Body of pancreas (tissue), 4 donors: ENCODE results near the gene OR10G8. TPM values are rescaled to one million over a fixed set of nuclear protein-coding genes. Genes with fewer than 3 reads are reported as not detected.
"Not testable (repeated sequence)": the region's sequence is repeated elsewhere in the genome, so short reads cannot be mapped to it uniquely, and the experiment has no call there.

Experiments
- ATAC-seq: fragments of 150-250 bp; one replicate; pipeline ENCODE4 v1.9.1; 2016
- DNase-seq, 4 donors: peaks; one replicate each; pipeline ENCODE4 v3.0.0-alpha.2; 2019
- H3K27ac ChIP-seq, 4 donors: fragments of 200-600 bp; sonication (generic); 1 replicate in 3 of 4; 2 replicates in 1 of 4; pipeline versions ENCODE4 v1.5.1 to v1.6.1; 2016 to 2019; ENCODE audit warnings: mild to moderate bottlenecking in 1 of 4, mixed read lengths in 1 of 4, moderate library complexity in 1 of 4
- H3K27me3 ChIP-seq, 2 donors: fragments of 200-600 bp; sonication (generic); one replicate each; pipeline ENCODE4 v1.6.0; 2016; ENCODE audit warnings: mild to moderate bottlenecking in 1 of 2
- H3K36me3 ChIP-seq, 2 donors: fragments of 200-600 bp; sonication (generic); replicated peaks in 1 of 2; 2 replicates each; pipeline ENCODE4 v1.5.1; 2016; ENCODE audit warnings: low read depth in 2 of 2; ENCODE audit not compliant: insufficient read depth in 1 of 2
- H3K4me1 ChIP-seq: fragments of 200-600 bp; sonication (generic); one replicate; pipeline ENCODE4 v1.6.0; 2016
- H3K4me3 ChIP-seq, 2 donors: fragments of 200-600 bp; sonication (generic); 1 replicate in 1 of 2; 2 replicates in 1 of 2; pipeline ENCODE4 v1.5.1; 2016 to 2019
- H3K9me3 ChIP-seq, 3 donors: fragments of 200-600 bp; sonication (generic); 1 replicate in 2 of 3; 2 replicates in 1 of 3; pipeline ENCODE4 v1.5.1; 2016
- CTCF ChIP-seq, 7 experiments: fragments of 450-650 bp in 4 of 7; fragments of 200-600 bp in 3 of 7; sonication (generic) in 3 of 7; IDR thresholded peaks; one replicate each; pipeline ENCODE4 v1.5.1; 2016 to 2019; ENCODE audit warnings: antibody characterized with exemption in 7 of 7
- POLR2A ChIP-seq, 3 donors: fragments of 450-650 bp; IDR thresholded peaks; one replicate each; pipeline ENCODE4 v1.6.1; 2016; ENCODE audit warnings: antibody characterized with exemption in 3 of 3, mild to moderate bottlenecking in 2 of 3
- WGBS, 2 donors: methylation state at CpG; one replicate each; pipeline ENCODE4 v1.1.5; 2017; 5-methylcytosine and 5-hydroxymethylcytosine counted together
- intact Hi-C: fragments of 100-400 bp; cut with DNase I; formaldehyde crosslinking; loops from one replicate; pipeline ENCODE4 v1.15.1; 2023
- total RNA-seq, 2 donors: library from RNA; depleted of rRNA; stranded (reverse); fragments of >200 nt; gene quantifications; one replicate each; pipeline ENCODE4 v1.1.0, GENCODE V29; 2016

OR10G8 gene
- total RNA-seq = not detected

GRCh38 chr11:124026498-124026897, at the start of gene OR10G8:
OR10G8 (plus strand) TSS chr11:124026798; CDS start chr11:124029623, 2,825 bp downstream.
- no peak for TF ChIP-seq POLR2A (IDR thresholded peaks at IDR 0.05)
- no peak for TF ChIP-seq CTCF (IDR thresholded peaks at IDR 0.05)
- no peaks in the 10 kb centered on the region for H3K36me3 ChIP-seq
- intact Hi-C loops = no loop called here
- H3K27me3 ChIP-seq = no peaks in the 10 kb centered on the region
- ATAC-seq = no peak
- no peaks in the 10 kb centered on the region for H3K9me3 ChIP-seq
- no peak within 1 kb of the TSS for H3K27ac ChIP-seq
- H3K4me3 ChIP-seq = no peak within 1 kb of the TSS
- WGBS, 2 donors = 66 to 90% methylated on average over 2 of the region's 2 CpGs
- no peak for DNase-seq
- no peaks in the 10 kb centered on the region for H3K4me1 ChIP-seq

GRCh38 chr11:123977731-123978347, 48.8 kb upstream of the OR10G8 start, which contains the start of gene OR10S1:
OR10S1 (minus strand) TSS chr11:123977781; CDS start chr11:123977664, 117 bp downstream.
- H3K4me3 ChIP-seq = no peak within 1 kb of the TSS
- ATAC-seq (no peak), DNase-seq (no peak)
- H3K4me1 ChIP-seq = no peaks in the 10 kb centered on the region
- intact Hi-C loops = no loop called here
- H3K27me3 ChIP-seq = no peaks in the 10 kb centered on the region
- H3K27ac ChIP-seq = no peak within 1 kb of the TSS
- no peaks in the 10 kb centered on the region for H3K36me3 ChIP-seq
- H3K9me3 ChIP-seq = no peaks in the 10 kb centered on the region
- TF ChIP-seq POLR2A (IDR thresholded peaks at IDR 0.05) (no peak), CTCF (IDR thresholded peaks at IDR 0.05) (no peak)

GRCh38 chr11:123979311-123979710, 47.3 kb upstream of the OR10G8 start:
- TF ChIP-seq CTCF (IDR thresholded peaks at IDR 0.05) = no peak

GRCh38 chr11:123995119-123995518, 31.5 kb upstream of the OR10G8 start, which contains the start of gene OR10G6:
OR10G6 (minus strand) TSS chr11:123995161; CDS start chr11:123995161, 0 bp downstream.
- WGBS, 2 donors = 51 to 92% methylated on average over 1 of the region's 1 CpG
- intact Hi-C loops = no loop called here
- no peaks in the 10 kb centered on the region for H3K9me3 ChIP-seq
- TF ChIP-seq CTCF (IDR thresholded peaks at IDR 0.05) (no peak), POLR2A (IDR thresholded peaks at IDR 0.05) (no peak)
- ATAC-seq = no peak
- no peaks in the 10 kb centered on the region for H3K36me3 ChIP-seq
- no peak within 1 kb of the TSS for H3K27ac ChIP-seq
- DNase-seq = no peak
- H3K4me1 ChIP-seq = no peaks in the 10 kb centered on the region
- no peak within 1 kb of the TSS for H3K4me3 ChIP-seq
- no peaks in the 10 kb centered on the region for H3K27me3 ChIP-seq

More at GRCh38 chr11:123979311-123979710, 47.3 kb upstream of the OR10G8 start:
- no peak for DNase-seq
- H3K36me3 ChIP-seq = no peaks in the 10 kb centered on the region
- WGBS, 2 donors = 92 to 95% methylated on average over 3 to 5 of the region's 5 CpGs
- no peaks in the 10 kb centered on the region for H3K4me1 ChIP-seq
- intact Hi-C loops = no loop called here
- H3K4me3 ChIP-seq = no peak overlapping the region
- H3K27me3 ChIP-seq = no peaks in the 10 kb centered on the region
- H3K27ac ChIP-seq = no peak overlapping the region
- no peak for ATAC-seq
- no peaks in the 10 kb centered on the region for H3K9me3 ChIP-seq

- intact Hi-C loops = no loop called here
- ATAC-seq (no peak), DNase-seq (no peak)
- H3K9me3 ChIP-seq = no peaks in the 10 kb centered on the region
- no peaks in the 10 kb centered on the region for H3K27me3 ChIP-seq
- H3K4me3 ChIP-seq = no peak within 1 kb of the TSS
- H3K4me1 ChIP-seq = no peaks in the 10 kb centered on the region
- WGBS, 2 donors = 87 to 92% methylated on average over 2 of the region's 2 CpGs
- no peaks in the 10 kb centered on the region for H3K36me3 ChIP-seq
- H3K27ac ChIP-seq = no peak within 1 kb of the TSS
- no peak for TF ChIP-seq POLR2A (IDR thresholded peaks at IDR 0.05)
- TF ChIP-seq CTCF (IDR thresholded peaks at IDR 0.05) = no peak
These were observed 13.9 kb upstream of the OR10G8 start, which contains the start of gene OR10G4 for GRCh38 chr11:124012697-124013096. OR10G4 (plus strand) TSS chr11:124012997; CDS start chr11:124015575, 2,578 bp downstream.

- DNase-seq, H3K27me3 ChIP-seq, H3K36me3 ChIP-seq, H3K9me3 ChIP-seq, H3K27ac ChIP-seq, H3K4me3 ChIP-seq, ATAC-seq, H3K4me1 ChIP-seq, intact Hi-C loops: not testable (repeated sequence)
- 85 to 95% methylated on average over 2 to 4 of the region's 9 CpGs for WGBS, 2 donors
These were observed 10.8 kb upstream of the OR10G8 start for GRCh38 chr11:124015837-124016236.
